ENCODE data around the gene MCHR1. TPM values are rescaled to one million over a fixed set of nuclear protein-coding genes. Genes with fewer than 3 reads are reported as not detected.

The MCHR1 gene
- total and polyA plus RNA-seq, 2 donors (not counting 1 experiment from before 2014, with no cell fraction given) = 0.20 to 0.99 TPM

- TF ChIP-seq EZH2 (IDR thresholded peaks at IDR 0.05; ENCODE audit: low read length, missing control alignments) (no peak), CTCF (conservative IDR thresholded peaks at IDR 0.05 in 1 of 2, IDR thresholded peaks at IDR 0.05 in 1 of 2; ENCODE audit: low read depth in 1 of 2, low read length in 2 of 2) (no peak)
- no peak overlapping the region for H3K9ac ChIP-seq (ENCODE audit: insufficient read depth, low read length)
- no peaks in the 10 kb centered on the region for H3K27me3 ChIP-seq (ENCODE audit: control insufficient read depth, insufficient read depth, low read length)
- H4K20me1 ChIP-seq (ENCODE audit: control insufficient read depth, extremely low read depth, insufficient read depth, low read length) = no peaks in the 10 kb centered on the region
- no peaks in the 10 kb centered on the region for H3K9me3 ChIP-seq (ENCODE audit: control insufficient read depth, insufficient read depth, low read depth, low read length)
- no peaks in the 10 kb centered on the region for H3K4me1 ChIP-seq (ENCODE audit: control insufficient read depth, extremely low read depth, insufficient read depth, low read length)
- no peak overlapping the region for H3K4me2 ChIP-seq (ENCODE audit: extremely low read depth, insufficient read depth, low read length)
- H3K4me3 ChIP-seq (replicated peaks in 1 of 4; ENCODE audit: control extremely low read depth in 1 of 4, insufficient read depth in 1 of 4, low read depth in 3 of 4, low read length in 4 of 4) = no peak overlapping the region
- no peaks in the 10 kb centered on the region for H3K36me3 ChIP-seq (ENCODE audit: control insufficient read depth, insufficient read depth, low read length)
- H3K79me2 ChIP-seq (ENCODE audit: control insufficient read depth, insufficient read depth, low read length) = no peaks in the 10 kb centered on the region
- peak in 1 of 2 donors; percentile 39 for DNase-seq (ENCODE audit: low read depth in 2 of 2)
- no peak overlapping the region for H2AFZ ChIP-seq (ENCODE audit: low read length)
- no peak overlapping the region for H3K27ac ChIP-seq (ENCODE audit: insufficient read depth, low read length)
Measured at GRCh38 chr22:40726514-40726913, 47.2 kb downstream of the MCHR1 start.

GRCh38 chr22:40727070-40727963 is 48.0 kb downstream of the MCHR1 start:
- no peak overlapping the region for H2AFZ ChIP-seq (ENCODE audit: low read length)
- H3K4me2 ChIP-seq (ENCODE audit: extremely low read depth, insufficient read depth, low read length) = no peak overlapping the region

More at GRCh38 chr22:40727070-40727963, 48.0 kb downstream of the MCHR1 start:
- Histone ChIP-seq H3K4me1 (ENCODE audit: control insufficient read depth, extremely low read depth, insufficient read depth, low read length) (no peaks in the 10 kb centered on the region), H3K9ac (ENCODE audit: insufficient read depth, low read length) (no peak overlapping the region), H3K27me3 (ENCODE audit: control insufficient read depth, insufficient read depth, low read length) (no peaks in the 10 kb centered on the region), H3K4me3 (replicated peaks in 1 of 4; ENCODE audit: control extremely low read depth in 1 of 4, insufficient read depth in 1 of 4, low read depth in 3 of 4, low read length in 4 of 4) (no peak overlapping the region), H3K36me3 (ENCODE audit: control insufficient read depth, insufficient read depth, low read length) (no peaks in the 10 kb centered on the region), H3K27ac (ENCODE audit: insufficient read depth, low read length) (no peak overlapping the region), H3K9me3 (ENCODE audit: control insufficient read depth, insufficient read depth, low read depth, low read length) (no peaks in the 10 kb centered on the region), H3K79me2 (ENCODE audit: control insufficient read depth, insufficient read depth, low read length) (no peaks in the 10 kb centered on the region), H4K20me1 (ENCODE audit: control insufficient read depth, extremely low read depth, insufficient read depth, low read length) (no peaks in the 10 kb centered on the region)
- TF ChIP-seq CTCF (conservative IDR thresholded peaks at IDR 0.05 in 1 of 2, IDR thresholded peaks at IDR 0.05 in 1 of 2; ENCODE audit: low read depth in 1 of 2, low read length in 2 of 2) (no peak), EZH2 (IDR thresholded peaks at IDR 0.05; ENCODE audit: low read length, missing control alignments) (no peak)
- no peak for DNase-seq (ENCODE audit: low read depth in 2 of 2)

All from fibroblast of lung (primary cell).